ENCODE results near the gene PKNOX1.

DNA sequence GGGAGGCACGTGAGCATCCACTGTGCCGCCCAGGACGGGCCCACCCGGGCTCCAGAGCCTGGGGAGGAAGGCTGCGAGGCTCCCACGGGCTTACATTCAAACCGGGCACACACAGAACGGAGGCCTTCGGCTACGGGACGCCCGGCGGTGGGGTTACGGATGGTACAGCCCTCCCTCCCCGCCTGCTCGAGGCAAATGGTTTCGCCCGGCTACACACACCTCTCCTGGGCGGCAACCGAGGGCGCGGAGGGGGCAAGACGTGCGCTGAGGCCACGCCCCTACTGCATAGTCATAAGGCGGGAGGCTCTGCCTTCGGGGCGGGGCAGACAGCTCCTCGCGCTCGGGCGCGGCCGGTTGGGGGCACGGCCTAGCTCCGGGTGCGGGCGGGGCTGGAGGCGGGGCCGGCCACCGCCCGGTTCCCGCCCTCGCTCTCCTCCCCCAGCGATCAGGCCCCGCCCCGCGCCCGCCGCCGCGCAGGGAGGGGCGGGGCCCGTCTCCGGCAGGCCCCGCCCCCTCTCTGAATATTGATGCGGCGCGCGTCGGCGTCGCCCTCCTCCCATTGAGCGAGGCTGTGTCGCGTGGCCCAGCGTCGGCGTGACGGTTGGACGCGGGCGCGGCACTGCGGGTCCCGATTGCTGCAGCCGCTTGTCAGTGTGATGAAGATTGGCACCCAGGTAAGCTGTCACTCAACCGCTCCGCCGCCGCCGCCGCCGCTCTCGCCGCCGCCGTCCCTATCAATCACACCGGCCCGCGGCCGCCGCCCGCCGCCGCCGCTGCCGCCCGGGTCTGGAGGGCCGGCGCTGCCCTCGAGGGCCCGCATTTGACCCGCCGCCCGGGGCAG is at the start of gene PKNOX1:
- TF ChIP-seq, protein P1, sequence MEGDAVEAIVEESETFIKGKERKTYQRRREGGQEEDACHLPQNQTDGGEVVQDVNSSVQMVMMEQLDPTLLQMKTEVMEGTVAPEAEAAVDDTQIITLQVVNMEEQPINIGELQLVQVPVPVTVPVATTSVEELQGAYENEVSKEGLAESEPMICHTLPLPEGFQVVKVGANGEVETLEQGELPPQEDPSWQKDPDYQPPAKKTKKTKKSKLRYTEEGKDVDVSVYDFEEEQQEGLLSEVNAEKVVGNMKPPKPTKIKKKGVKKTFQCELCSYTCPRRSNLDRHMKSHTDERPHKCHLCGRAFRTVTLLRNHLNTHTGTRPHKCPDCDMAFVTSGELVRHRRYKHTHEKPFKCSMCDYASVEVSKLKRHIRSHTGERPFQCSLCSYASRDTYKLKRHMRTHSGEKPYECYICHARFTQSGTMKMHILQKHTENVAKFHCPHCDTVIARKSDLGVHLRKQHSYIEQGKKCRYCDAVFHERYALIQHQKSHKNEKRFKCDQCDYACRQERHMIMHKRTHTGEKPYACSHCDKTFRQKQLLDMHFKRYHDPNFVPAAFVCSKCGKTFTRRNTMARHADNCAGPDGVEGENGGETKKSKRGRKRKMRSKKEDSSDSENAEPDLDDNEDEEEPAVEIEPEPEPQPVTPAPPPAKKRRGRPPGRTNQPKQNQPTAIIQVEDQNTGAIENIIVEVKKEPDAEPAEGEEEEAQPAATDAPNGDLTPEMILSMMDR (IDR thresholded peaks at IDR 0.05; ENCODE audit: insufficient read depth, low read length, poor library complexity, severe bottlenecking) = no peak
- TF ChIP-seq EZH2phosphoT487 (conservative IDR thresholded peaks at IDR 0.05; ENCODE audit: low read length) = no peak
